ENCODE data around the gene ATP2B2.

Gene ATP2B2

DNA sequence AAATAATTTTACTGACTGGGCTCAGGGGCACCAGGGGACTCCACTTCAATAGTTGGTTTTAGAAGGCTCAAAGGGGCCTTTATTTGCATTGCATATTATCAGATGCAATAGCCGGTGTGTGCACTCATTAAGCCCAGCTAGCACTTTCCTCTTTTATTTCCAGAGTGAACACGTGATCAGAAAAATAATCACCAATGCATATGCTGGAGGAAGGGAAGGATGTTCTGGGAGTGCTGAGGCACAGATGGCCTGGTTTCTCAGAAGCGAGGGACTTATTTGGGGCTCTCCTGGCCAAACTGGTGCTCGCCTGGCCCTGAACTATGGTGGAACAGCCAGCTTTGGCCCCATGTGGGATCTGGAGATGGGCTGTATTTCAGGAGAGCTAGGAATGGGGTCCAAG lies 124.0 kb downstream of the ATP2B2 start:
- Histone ChIP-seq H3K36me3 (ENCODE audit: control insufficient read depth, insufficient read depth, low read length) (no peaks in the 10 kb centered on the region), H3K4me1 (ENCODE audit: control insufficient read depth, insufficient read depth, low read length) (no peaks in the 10 kb centered on the region), H3K9ac (ENCODE audit: low read length) (no peak overlapping the region), H3K9me3 (ENCODE audit: control insufficient read depth, low read length) (no peaks in the 10 kb centered on the region), H3K4me3 (ENCODE audit: low read length) (no peak overlapping the region), H3K27me3 (ENCODE audit: control insufficient read depth, insufficient read depth, low read length) (no peaks in the 10 kb centered on the region)

- Histone ChIP-seq H3K4me1 (ENCODE audit: control insufficient read depth, insufficient read depth, low read length) (no peaks in the 10 kb centered on the region), H3K36me3 (ENCODE audit: control insufficient read depth, insufficient read depth, low read length) (no peaks in the 10 kb centered on the region), H3K4me3 (ENCODE audit: low read length) (no peak overlapping the region), H3K9ac (ENCODE audit: low read length) (no peak overlapping the region), H3K9me3 (ENCODE audit: control insufficient read depth, low read length) (no peaks in the 10 kb centered on the region), H3K27me3 (ENCODE audit: control insufficient read depth, insufficient read depth, low read length) (no peaks in the 10 kb centered on the region)
These were observed 124.5 kb downstream of the ATP2B2 start for GRCh38 chr3:10380906-10381305.

DNA sequence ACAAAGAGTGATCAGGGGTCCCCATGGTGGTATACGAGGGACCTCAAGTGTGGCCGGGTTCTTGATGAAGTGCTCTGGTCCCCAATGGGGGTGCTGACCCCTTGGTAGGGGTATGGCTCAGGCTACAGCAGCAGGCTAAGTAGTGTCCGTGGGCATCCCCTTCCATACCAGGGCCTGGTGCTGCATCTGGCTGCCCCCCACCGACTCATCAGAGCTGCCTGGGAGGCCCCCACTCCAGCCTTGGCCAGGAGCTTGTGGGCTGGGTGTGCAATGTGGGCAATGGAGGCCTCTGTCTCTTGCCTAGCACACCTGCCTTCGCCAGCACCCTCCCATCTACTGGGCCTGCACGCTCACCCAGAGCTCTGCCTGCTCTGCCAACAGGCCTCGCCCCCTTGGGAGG lies 125.4 kb downstream of the ATP2B2 start:
- H3K4me1 ChIP-seq (ENCODE audit: control insufficient read depth, insufficient read depth, low read length), result no peaks in the 10 kb centered on the region
- no peak overlapping the region for H3K9ac ChIP-seq (ENCODE audit: low read length)
- no peak overlapping the region for H3K4me3 ChIP-seq (ENCODE audit: low read length)
- no peaks in the 10 kb centered on the region for H3K9me3 ChIP-seq (ENCODE audit: control insufficient read depth, low read length)
- H3K36me3 ChIP-seq (ENCODE audit: control insufficient read depth, insufficient read depth, low read length), result no peaks in the 10 kb centered on the region
- H3K27me3 ChIP-seq (ENCODE audit: control insufficient read depth, insufficient read depth, low read length), result no peaks in the 10 kb centered on the region

DNA sequence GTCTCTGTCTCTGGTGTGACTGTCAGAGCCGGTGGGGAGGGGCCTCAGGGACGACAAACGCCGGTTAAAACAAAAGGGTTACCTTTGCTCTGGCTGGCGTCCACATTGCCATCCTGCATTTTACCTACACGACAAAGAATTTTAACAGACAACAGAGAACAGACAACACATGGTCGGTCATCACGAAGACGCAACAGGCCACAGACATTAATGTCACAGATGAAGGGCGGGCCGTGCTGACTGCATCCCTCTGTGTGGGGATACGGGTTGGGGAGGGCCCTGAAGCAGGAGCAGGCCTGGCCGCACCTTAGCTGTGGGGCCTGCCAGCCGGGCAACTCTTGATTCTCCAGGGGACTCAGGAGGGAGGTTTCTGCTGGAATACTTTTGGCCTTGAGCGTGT lies 126.2 kb downstream of the ATP2B2 start:
- Histone ChIP-seq H3K9ac (ENCODE audit: low read length) (no peak overlapping the region), H3K36me3 (ENCODE audit: control insufficient read depth, insufficient read depth, low read length) (no peaks in the 10 kb centered on the region), H3K9me3 (ENCODE audit: control insufficient read depth, low read length) (no peaks in the 10 kb centered on the region), H3K4me3 (ENCODE audit: low read length) (no peak overlapping the region), H3K4me1 (ENCODE audit: control insufficient read depth, insufficient read depth, low read length) (no peaks in the 10 kb centered on the region), H3K27me3 (ENCODE audit: control insufficient read depth, insufficient read depth, low read length) (no peaks in the 10 kb centered on the region)

DNA sequence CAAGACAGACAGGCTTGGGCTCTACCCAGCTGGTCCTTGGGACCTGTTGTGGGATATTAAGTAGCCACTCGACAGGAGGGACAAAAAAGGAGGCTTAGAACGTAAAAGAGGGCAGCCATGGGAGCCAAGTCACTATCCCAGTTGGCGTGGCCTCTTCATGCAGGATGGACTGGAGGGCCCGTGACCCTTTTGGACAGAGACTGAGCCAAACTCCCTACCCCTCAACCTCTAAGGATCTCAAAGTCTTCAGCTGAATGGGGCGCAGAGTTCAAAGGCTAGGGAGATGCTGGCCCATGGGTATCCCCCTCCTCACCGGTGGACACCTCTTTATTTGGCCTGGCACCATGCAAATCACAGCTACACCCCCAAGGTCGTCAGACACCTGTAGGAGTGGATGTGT lies 126.6 kb downstream of the ATP2B2 start:
- Histone ChIP-seq H3K36me3 (ENCODE audit: control insufficient read depth, insufficient read depth, low read length) (no peaks in the 10 kb centered on the region), H3K9ac (ENCODE audit: low read length) (no peak overlapping the region), H3K27me3 (ENCODE audit: control insufficient read depth, insufficient read depth, low read length) (no peaks in the 10 kb centered on the region), H3K4me1 (ENCODE audit: control insufficient read depth, insufficient read depth, low read length) (no peaks in the 10 kb centered on the region), H3K4me3 (ENCODE audit: low read length) (no peak overlapping the region), H3K9me3 (ENCODE audit: control insufficient read depth, low read length) (no peaks in the 10 kb centered on the region)

- Histone ChIP-seq H3K9me3 (ENCODE audit: control insufficient read depth, low read length) (no peaks in the 10 kb centered on the region), H3K36me3 (ENCODE audit: control insufficient read depth, insufficient read depth, low read length) (no peaks in the 10 kb centered on the region), H3K9ac (ENCODE audit: low read length) (no peak overlapping the region), H3K4me1 (ENCODE audit: control insufficient read depth, insufficient read depth, low read length) (no peaks in the 10 kb centered on the region), H3K27me3 (ENCODE audit: control insufficient read depth, insufficient read depth, low read length) (no peaks in the 10 kb centered on the region), H3K4me3 (ENCODE audit: low read length) (no peak overlapping the region)
These were observed 127.1 kb downstream of the ATP2B2 start for GRCh38 chr3:10378246-10378645.

GRCh38 chr3:10377148-10377725 lies 128.1 kb downstream of the ATP2B2 start:
- Histone ChIP-seq H3K4me1 (ENCODE audit: control insufficient read depth, insufficient read depth, low read length) (no peaks in the 10 kb centered on the region), H3K36me3 (ENCODE audit: control insufficient read depth, insufficient read depth, low read length) (no peaks in the 10 kb centered on the region), H3K27me3 (ENCODE audit: control insufficient read depth, insufficient read depth, low read length) (no peaks in the 10 kb centered on the region), H3K4me3 (ENCODE audit: low read length) (no peak overlapping the region), H3K9me3 (ENCODE audit: control insufficient read depth, low read length) (no peaks in the 10 kb centered on the region), H3K9ac (ENCODE audit: low read length) (no peak overlapping the region)

GRCh38 chr3:10376353-10376752 lies 129.0 kb downstream of the ATP2B2 start:
- Histone ChIP-seq H3K36me3 (ENCODE audit: control insufficient read depth, insufficient read depth, low read length) (no peaks in the 10 kb centered on the region), H3K4me3 (ENCODE audit: low read length) (no peak overlapping the region), H3K9me3 (ENCODE audit: control insufficient read depth, low read length) (no peaks in the 10 kb centered on the region), H3K9ac (ENCODE audit: low read length) (no peak overlapping the region), H3K4me1 (ENCODE audit: control insufficient read depth, insufficient read depth, low read length) (no peaks in the 10 kb centered on the region), H3K27me3 (ENCODE audit: control insufficient read depth, insufficient read depth, low read length) (no peaks in the 10 kb centered on the region)

GRCh38 chr3:10375296-10376053 lies 129.9 kb downstream of the ATP2B2 start:
- Histone ChIP-seq H3K9ac (ENCODE audit: low read length) (no peak overlapping the region), H3K4me1 (ENCODE audit: control insufficient read depth, insufficient read depth, low read length) (no peaks in the 10 kb centered on the region), H3K9me3 (ENCODE audit: control insufficient read depth, low read length) (no peaks in the 10 kb centered on the region), H3K27me3 (ENCODE audit: control insufficient read depth, insufficient read depth, low read length) (no peaks in the 10 kb centered on the region), H3K4me3 (ENCODE audit: low read length) (no peak overlapping the region), H3K36me3 (ENCODE audit: control insufficient read depth, insufficient read depth, low read length) (no peaks in the 10 kb centered on the region)

- no peaks in the 10 kb centered on the region for H3K9me3 ChIP-seq (ENCODE audit: control insufficient read depth, low read length)
- no peaks in the 10 kb centered on the region for H3K36me3 ChIP-seq (ENCODE audit: control insufficient read depth, insufficient read depth, low read length)
- no peak overlapping the region for H3K4me3 ChIP-seq (ENCODE audit: low read length)
- no peak overlapping the region for H3K9ac ChIP-seq (ENCODE audit: low read length)
- no peaks in the 10 kb centered on the region for H3K27me3 ChIP-seq (ENCODE audit: control insufficient read depth, insufficient read depth, low read length)
- no peaks in the 10 kb centered on the region for H3K4me1 ChIP-seq (ENCODE audit: control insufficient read depth, insufficient read depth, low read length)
These were observed 131.1 kb downstream of the ATP2B2 start for GRCh38 chr3:10374311-10374710.

- no peaks in the 10 kb centered on the region for H3K27me3 ChIP-seq (ENCODE audit: control insufficient read depth, insufficient read depth, low read length)
- H3K9me3 ChIP-seq (ENCODE audit: control insufficient read depth, low read length), result no peaks in the 10 kb centered on the region
- no peak overlapping the region for H3K9ac ChIP-seq (ENCODE audit: low read length)
- no peaks in the 10 kb centered on the region for H3K4me1 ChIP-seq (ENCODE audit: control insufficient read depth, insufficient read depth, low read length)
- H3K36me3 ChIP-seq (ENCODE audit: control insufficient read depth, insufficient read depth, low read length), result no peaks in the 10 kb centered on the region
- no peak overlapping the region for H3K4me3 ChIP-seq (ENCODE audit: low read length)
These were observed 131.6 kb downstream of the ATP2B2 start for GRCh38 chr3:10373686-10374261.

DNA sequence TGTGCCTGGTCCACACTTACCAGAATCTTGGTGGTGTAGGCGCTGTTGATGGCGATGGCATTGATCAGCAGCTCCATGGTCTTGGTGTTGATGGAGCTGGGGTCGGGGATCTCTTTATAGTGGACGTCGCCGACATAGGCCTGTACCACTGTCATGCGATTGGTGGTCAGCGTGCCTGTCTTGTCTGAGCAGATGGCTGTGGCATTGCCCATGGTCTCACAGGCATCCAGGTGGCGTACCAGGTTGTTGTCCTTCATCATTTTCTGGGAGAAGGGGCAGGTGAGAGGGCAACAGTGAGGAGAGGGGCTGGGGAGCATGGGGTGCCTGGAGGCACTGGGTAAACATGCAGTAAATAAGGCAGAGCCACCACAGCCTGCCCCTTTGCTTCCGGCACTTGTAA lies 133.6 kb downstream of the ATP2B2 start:
- Histone ChIP-seq H3K9me3 (ENCODE audit: control insufficient read depth, low read length) (no peaks in the 10 kb centered on the region), H3K4me1 (ENCODE audit: control insufficient read depth, insufficient read depth, low read length) (no peaks in the 10 kb centered on the region), H3K4me3 (ENCODE audit: low read length) (no peak overlapping the region), H3K27me3 (ENCODE audit: control insufficient read depth, insufficient read depth, low read length) (no peaks in the 10 kb centered on the region), H3K9ac (ENCODE audit: low read length) (no peak overlapping the region), H3K36me3 (ENCODE audit: control insufficient read depth, insufficient read depth, low read length) (no peaks in the 10 kb centered on the region)
